ENCODE results near the gene MYCBP2.
"Not testable (repeated sequence)": the region's sequence is repeated elsewhere in the genome, so short reads cannot be mapped to it uniquely, and the experiment has no call there.

DNA sequence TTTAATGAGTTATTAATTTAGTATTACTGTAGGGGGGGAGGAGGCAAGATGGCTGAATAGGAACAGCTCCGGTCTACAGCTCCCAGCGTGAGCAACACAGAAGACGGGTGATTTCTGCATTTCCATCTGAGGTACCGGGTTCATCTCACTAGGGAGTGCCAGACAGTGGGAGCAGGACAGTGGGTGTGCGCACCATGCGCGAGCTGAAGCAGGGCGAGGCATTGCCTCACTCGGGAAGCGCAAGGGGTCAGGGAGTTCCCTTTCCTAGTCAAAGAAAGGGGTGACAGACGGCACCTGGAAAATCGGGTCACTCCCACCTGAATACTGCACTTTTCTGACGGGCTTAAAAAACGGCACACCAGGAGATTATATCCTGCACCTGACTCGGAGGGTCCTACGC is 127.9 kb downstream of the MYCBP2 start:
- TF ChIP-seq, protein P1, sequence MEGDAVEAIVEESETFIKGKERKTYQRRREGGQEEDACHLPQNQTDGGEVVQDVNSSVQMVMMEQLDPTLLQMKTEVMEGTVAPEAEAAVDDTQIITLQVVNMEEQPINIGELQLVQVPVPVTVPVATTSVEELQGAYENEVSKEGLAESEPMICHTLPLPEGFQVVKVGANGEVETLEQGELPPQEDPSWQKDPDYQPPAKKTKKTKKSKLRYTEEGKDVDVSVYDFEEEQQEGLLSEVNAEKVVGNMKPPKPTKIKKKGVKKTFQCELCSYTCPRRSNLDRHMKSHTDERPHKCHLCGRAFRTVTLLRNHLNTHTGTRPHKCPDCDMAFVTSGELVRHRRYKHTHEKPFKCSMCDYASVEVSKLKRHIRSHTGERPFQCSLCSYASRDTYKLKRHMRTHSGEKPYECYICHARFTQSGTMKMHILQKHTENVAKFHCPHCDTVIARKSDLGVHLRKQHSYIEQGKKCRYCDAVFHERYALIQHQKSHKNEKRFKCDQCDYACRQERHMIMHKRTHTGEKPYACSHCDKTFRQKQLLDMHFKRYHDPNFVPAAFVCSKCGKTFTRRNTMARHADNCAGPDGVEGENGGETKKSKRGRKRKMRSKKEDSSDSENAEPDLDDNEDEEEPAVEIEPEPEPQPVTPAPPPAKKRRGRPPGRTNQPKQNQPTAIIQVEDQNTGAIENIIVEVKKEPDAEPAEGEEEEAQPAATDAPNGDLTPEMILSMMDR (IDR thresholded peaks at IDR 0.05) = not testable (repeated sequence)
- not testable (repeated sequence) for TF ChIP-seq EP300 (IDR thresholded peaks at IDR 0.05)

Data from upper lobe of left lung (tissue), 4 donors.